ENCODE results near the gene RUNX1.

DNA sequence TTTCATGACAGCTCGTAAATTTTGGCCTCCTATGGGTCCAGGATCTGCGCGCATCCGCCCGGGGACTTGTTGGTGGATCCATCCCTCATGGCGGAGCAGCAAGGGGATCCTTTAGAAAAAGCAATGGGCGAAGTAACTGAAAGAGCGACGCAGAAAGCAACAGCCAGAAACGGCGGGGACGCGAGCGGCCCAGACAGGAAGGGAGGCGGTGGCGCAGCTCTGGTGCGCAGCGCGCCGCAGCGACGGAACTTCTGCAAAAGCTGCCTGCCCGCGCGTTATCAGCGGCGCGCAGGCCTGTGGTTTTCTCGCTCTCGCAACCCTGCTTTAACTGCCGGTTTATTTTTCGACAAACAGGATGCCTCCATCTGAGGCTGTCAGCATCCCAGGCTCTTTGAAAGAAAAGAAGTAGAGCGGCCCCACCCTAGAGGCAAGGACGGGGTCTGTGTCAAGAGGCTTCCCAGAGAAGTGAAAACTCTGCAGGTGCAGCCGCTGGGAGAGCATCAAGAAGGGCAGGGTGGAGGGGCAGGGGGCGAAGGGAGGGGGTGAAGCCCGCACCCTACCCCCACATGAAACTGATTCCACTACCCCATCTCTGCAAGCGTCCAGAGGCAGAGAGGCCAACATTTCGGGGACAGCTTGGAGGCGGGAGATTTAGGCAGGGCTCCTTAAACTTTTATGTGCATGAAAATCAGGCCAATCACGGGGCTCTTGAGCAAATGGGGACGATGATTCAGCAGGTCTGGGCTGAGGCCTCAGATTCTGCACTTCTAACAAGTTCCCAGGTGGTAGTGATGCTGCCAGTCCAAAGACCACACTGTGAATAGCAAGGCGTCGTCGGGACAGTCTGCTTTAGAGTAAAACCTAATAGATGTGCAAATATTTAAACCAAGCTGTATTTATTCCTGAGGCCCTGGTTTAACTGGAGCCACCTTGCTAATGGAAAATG is 22.2 kb downstream of the RUNX1 start:
- TF ChIP-seq POLR2A (IDR thresholded peaks at IDR 0.05; ENCODE audit: low read depth, low read length) (no peak; the same call in 1 of the 2 replicates), POLR2AphosphoS5 (IDR thresholded peaks at IDR 0.05; ENCODE audit: low read depth, low read length) (no peak), TAF1 (IDR thresholded peaks at IDR 0.05; ENCODE audit: borderline replicate concordance, low read depth, low read length) (no peak)
